ENCODE measurements around the gene STT3B.
A peak's percentile ranks its signal among the peaks of the same experiment; 100 is the strongest.

GRCh38 chr3:31532587-31533168, at the start of gene STT3B:
- TF ChIP-seq TAF1 (IDR thresholded peaks at IDR 0.05; ENCODE audit: borderline replicate concordance, low read depth, low read length) = no peak; the same call in 1 of the 2 replicates
- TF ChIP-seq POLR2A (IDR thresholded peaks at IDR 0.05; ENCODE audit: low read depth, low read length) = peak; percentile 7; the same call in 1 of the 2 replicates
- no peak; the same call in 1 of the 2 replicates for TF ChIP-seq POLR2AphosphoS5 (IDR thresholded peaks at IDR 0.05; ENCODE audit: low read depth, low read length)

Measured in GM12892 (cell line).